CD4-positive, alpha-beta T cell (primary cell): ENCODE data around the gene ZNF282. TPM values are rescaled to one million over a fixed set of nuclear protein-coding genes. Genes with fewer than 3 reads are reported as not detected.

Experiments
- ATAC-seq: fragments of 200-7000 bp; cut with Tn5 transposase; one replicate; pipeline ENCODE4 v1.10.0; 2022; ENCODE audit warnings: mild to moderate bottlenecking; ENCODE audit not compliant: poor library complexity
- CTCF ChIA-PET: fragments of 350-600 bp; sonication (Branson Sonifier 250); formaldehyde crosslinking; loops from one replicate; lab custom pipeline; 2021; ENCODE audit warnings: antibody characterized with exemption, inconsistent platforms; lab: Charles Lee
- POLR2A ChIA-PET: fragments of 350-600 bp; sonication (Branson Sonifier 250); formaldehyde crosslinking; loops from one replicate; lab custom pipeline; 2021; ENCODE audit warnings: antibody characterized with exemption, inconsistent platforms; lab: Charles Lee
- DNase-seq, 14 experiments: peaks; one replicate each; pipeline ENCODE4 v3.0.0-alpha.2; 2013 to 2020; ENCODE audit warnings: mixed read lengths in 2 of 14
- H3K27ac ChIP-seq, 2 donors: one replicate each; pipeline versions ENCODE4 v1.5.1 to v1.7.0; 2013; ENCODE audit warnings: low read length in 2 of 2, low read depth in 1 of 2, mild to moderate bottlenecking in 1 of 2
- H3K27me3 ChIP-seq, 2 experiments: 1 replicate in 1 of 2; 2 replicates in 1 of 2; pipeline versions ENCODE4 v1.6.1 to v1.7.0; 2013; ENCODE audit warnings: low read length in 2 of 2, control low read depth in 1 of 2, mild to moderate bottlenecking in 1 of 2, moderate library complexity in 1 of 2; ENCODE audit not compliant: insufficient read depth in 2 of 2, control insufficient read depth in 1 of 2
- H3K36me3 ChIP-seq: one replicate; pipeline ENCODE4 v1.6.1; 2013; ENCODE audit warnings: low read length, control low read depth; ENCODE audit not compliant: insufficient read depth
- H3K4me1 ChIP-seq: one replicate; pipeline ENCODE4 v1.6.1; 2013; ENCODE audit warnings: low read length, control low read depth; ENCODE audit not compliant: insufficient read depth
- H3K4me3 ChIP-seq: one replicate; pipeline ENCODE4 v1.5.1; 2013; ENCODE audit warnings: mild to moderate bottlenecking, low read length, moderate library complexity
- H3K9me3 ChIP-seq, 2 experiments: 1 replicate in 1 of 2; 2 replicates in 1 of 2; pipeline versions ENCODE4 v1.6.1 to v1.7.0; 2013; ENCODE audit warnings: low read length in 2 of 2, mild to moderate bottlenecking in 2 of 2, control low read depth in 1 of 2, moderate library complexity in 1 of 2; ENCODE audit not compliant: control insufficient read depth in 1 of 2, insufficient read depth in 1 of 2
- H3K27ac Mint-ChIP-seq: one replicate; pipeline ENCODE4 v1.8.0; 2020; ENCODE audit warnings: mixed read lengths
- H3K27me3 Mint-ChIP-seq: one replicate; pipeline ENCODE4 v1.8.0; 2021; ENCODE audit warnings: mixed read lengths
- H3K36me3 Mint-ChIP-seq: one replicate; pipeline ENCODE4 v1.8.0; 2021; ENCODE audit warnings: low read depth, mixed read lengths
- H3K4me1 Mint-ChIP-seq: one replicate; pipeline ENCODE4 v1.8.0; 2021; ENCODE audit warnings: low read depth, mixed read lengths
- H3K4me3 Mint-ChIP-seq: one replicate; pipeline ENCODE4 v1.8.0; 2020; ENCODE audit warnings: mild to moderate bottlenecking, mixed read lengths
- H3K9me3 Mint-ChIP-seq: one replicate; pipeline ENCODE4 v1.8.0; 2020; ENCODE audit warnings: mixed read lengths
- CTCF ChIP-seq: fragments of 200-600 bp; IDR thresholded peaks from one replicate; pipeline ENCODE4 v1.8.0; 2022; ENCODE audit warnings: antibody characterized with exemption, mild to moderate bottlenecking
- intact Hi-C, 2 experiments: fragments of 100-400 bp; cut with DNase I in 1 of 2; cut with micrococcal nuclease in 1 of 2; formaldehyde crosslinking; loops; one replicate each; pipeline versions ENCODE4 v1.15.1 to v1.9.0; 2023 to 2025; cut with DNase I, micrococcal nuclease
- polyA plus RNA-seq, 2 donors: library from polyadenylated mRNA; unstranded; fragments of 120-200 nt; gene quantifications; one replicate each; pipeline ENCODE4 v1.2.1, GENCODE V29; 2013
- total RNA-seq, 174 experiments: library from RNA in 2 of 174; stranded (reverse) in 2 of 174; gene quantifications; one replicate each; pipeline ENCODE4 v1.2.3 and lab custom pipeline; 2021 to 2026

ZNF282 gene
- total RNA-seq (10 to 100 TPM; 13.3 to 15.6 TPM), total RNA-seq (lab: John Stamatoyannopoulos, UW) (12.4 to 107 (median 31.4) reads per million in 172 experiments)
- 9.5 TPM for polyA plus RNA-seq (2013, experiment 1 of 2)
- 13.4 TPM for polyA plus RNA-seq (2013, experiment 2 of 2)

DNA sequence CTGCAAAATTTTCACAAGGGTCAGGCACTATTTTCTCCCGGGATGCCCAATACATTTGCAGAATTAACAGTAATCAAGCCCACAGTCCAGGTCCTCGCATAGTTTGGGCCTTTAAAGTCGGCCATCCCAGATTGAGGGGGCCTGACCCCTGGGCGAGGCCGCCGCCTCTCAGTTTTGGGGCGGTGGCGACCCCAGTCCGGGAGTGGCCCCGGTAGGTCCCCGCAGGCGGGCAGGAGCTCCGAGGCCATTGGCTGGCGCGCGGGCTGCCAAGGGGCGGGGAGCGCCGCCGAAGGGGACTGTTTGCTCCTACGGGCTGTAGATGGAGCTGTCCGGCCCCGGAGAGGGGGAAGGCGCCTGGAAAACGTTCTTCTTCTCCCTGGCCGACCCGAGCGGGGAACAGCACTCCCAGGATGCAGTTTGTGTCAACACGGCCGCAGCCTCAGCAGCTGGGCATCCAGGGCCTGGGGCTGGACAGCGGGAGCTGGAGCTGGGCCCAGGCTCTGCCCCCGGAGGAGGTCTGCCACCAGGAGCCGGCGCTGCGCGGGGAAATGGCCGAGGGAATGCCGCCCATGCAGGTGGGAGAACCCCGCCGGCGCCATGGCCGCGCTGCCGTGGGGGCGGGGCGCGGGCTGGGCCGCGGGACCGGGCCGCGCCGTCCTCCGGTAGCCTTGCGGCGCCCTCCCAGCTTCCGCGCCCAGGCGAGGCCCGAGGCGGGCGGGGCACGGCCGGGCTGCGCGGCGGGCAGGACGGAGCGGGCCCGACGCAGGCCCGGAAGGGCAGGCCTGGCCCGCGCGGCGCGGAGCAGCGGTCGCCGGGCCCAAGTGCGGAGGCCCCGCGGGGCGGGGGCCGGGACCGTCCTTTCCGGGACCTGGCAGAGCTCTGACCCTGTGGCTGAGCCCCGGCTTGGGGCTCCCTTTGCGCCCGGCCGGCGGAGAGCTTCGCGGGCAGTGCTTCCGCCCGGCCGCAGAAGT, at the start of gene ZNF282:
Gene ZNF282, plus strand, starts transcription at position 367 of the 971 bp plus-strand sequence. Its CDS starts 44 bp downstream, at position 411.
- POLR2A ChIA-PET, result interaction anchor here (0.6 to 2.5 kb wide), 15 partner anchors 12 to 429 kb away, joined by 3 to 24 read pairs (median 3); partner anchors contain the start of genes ZNF398, ZNF425, ZNF783 and ZNF786
- H3K27me3 Mint-ChIP-seq, result no peaks in the 10 kb centered on the region
- CTCF ChIA-PET, result interaction anchor here (0.6 to 2.5 kb wide), 12 partner anchors 8 to 429 kb away, joined by 3 to 16 read pairs (median 4); partner anchors contain the start of genes ZNF398, ZNF777 and ZNF783
- Histone ChIP-seq H3K27ac (peak within 1 kb of the TSS; percentile 16 to 47), H3K27me3 (no peaks in the 10 kb centered on the region), H3K4me1 (peaks cover 25% of the 10 kb centered on the region), H3K4me3 (peak within 1 kb of the TSS; percentile 90), H3K36me3 (peaks cover 20% of the 10 kb centered on the region), H3K9me3 (no peaks in the 10 kb centered on the region)
- peaks cover 36% of the 10 kb centered on the region for H3K36me3 Mint-ChIP-seq
- ATAC-seq, result peak; percentile 79
- H3K4me1 Mint-ChIP-seq, result peaks cover 36% of the 10 kb centered on the region
- H3K27ac Mint-ChIP-seq, result peak within 1 kb of the TSS; percentile 89
- H3K9me3 Mint-ChIP-seq, result no peaks in the 10 kb centered on the region
- intact Hi-C loops, result loop anchor here in 1 of 2 experiments (2.0 to 5.0 kb wide), 3 partner anchors 42 to 302 kb away; partner anchors contain the start of genes ZNF212, ZNF398 and ZNF746
- TF ChIP-seq CTCF, result peak; percentile 54
- peak within 1 kb of the TSS; percentile 96 for H3K4me3 Mint-ChIP-seq
- peak; percentile 32 to 83 (median 59) for DNase-seq

- Mint-ChIP-seq H3K36me3 (peaks cover 20% of the 10 kb centered on the region), H3K9me3 (no peaks in the 10 kb centered on the region)
- CTCF ChIA-PET, result interaction anchor here (0.5 to 3.5 kb wide), 32 partner anchors 8 to 449 kb away, joined by 3 to 67 read pairs (median 4); partner anchors contain the start of genes CUL1, PDIA4, ZNF212 and ZNF282
These were observed 48.1 kb upstream of the ZNF282 start, which contains the start of gene ZNF398 for GRCh38 chr7:149147072-149147751. TSS of gene ZNF398 (plus strand) at chr7:149147453. CDS start at chr7:149147743, 290 bp downstream.

More at GRCh38 chr7:149147072-149147751, 48.1 kb upstream of the ZNF282 start, which contains the start of gene ZNF398:
- Mint-ChIP-seq H3K4me3 (peak within 1 kb of the TSS; percentile 89), H3K4me1 (peaks cover 47% of the 10 kb centered on the region), H3K27me3 (no peaks in the 10 kb centered on the region), H3K27ac (peak within 1 kb of the TSS; percentile 85)
- TF ChIP-seq CTCF, result peak; percentile 38
- Histone ChIP-seq H3K9me3 (no peaks in the 10 kb centered on the region), H3K27me3 (no peaks in the 10 kb centered on the region), H3K36me3 (peaks cover 5% of the 10 kb centered on the region), H3K4me3 (peak within 1 kb of the TSS; percentile 89), H3K27ac (peak within 1 kb of the TSS; percentile 84 to 85), H3K4me1 (peaks cover 48% of the 10 kb centered on the region)
- DNase-seq (peak; percentile 70 to 94 (median 79)), ATAC-seq (peak; percentile 70)
- POLR2A ChIA-PET, result interaction anchor here (0.6 to 4.1 kb wide), 27 partner anchors 9 to 691 kb away, joined by 3 to 108 read pairs (median 4); partner anchors contain the start of genes CUL1, PDIA4, ZNF282 and ZNF425
- intact Hi-C loops, result loop anchor here (1.0 to 10.0 kb wide), 9 partner anchors 21 to 568 kb away; partner anchors contain the start of genes ZNF425 (in 2 of the 2), ZNF786 (in 2 of the 2), PDIA4 (in 1 of the 2) and ZNF212 (in 1 of the 2)
